Measurements from ENCODE around the gene GYG2.

- TF ChIP-seq CTCF (IDR thresholded peaks at IDR 0.05), result no peak
- TF ChIP-seq EP300 (IDR thresholded peaks at IDR 0.05), result no peak
Observed at GRCh38 chrX:2828959-2829411, 255 bp downstream of the GYG2 start.
